HFF-Myc (cell line): ENCODE data around the gene GSTM5.

ENCODE experiments used
- DNase-seq: peaks from one replicate; pipeline ENCODE4 v3.0.0-alpha.2; 2011; ENCODE audit warnings: low read depth; ENCODE audit errors: extremely low read depth
- H3K4me3 ChIP-seq: replicated peaks from 2 replicates; pipeline ENCODE4 v1.5.1; 2011; ENCODE audit warnings: low read depth, mild to moderate bottlenecking, control low read depth, low read length
- CTCF ChIP-seq: IDR thresholded peaks from 2 replicates; pipeline ENCODE4 v1.5.1; 2012; ENCODE audit warnings: mild to moderate bottlenecking, low read depth, low read length, control low read depth; ENCODE audit errors: missing control alignments

The GSTM5 gene

GRCh38 chr1:109757936-109758786 is 46.1 kb downstream of the GSTM5 start:
- no peak for TF ChIP-seq CTCF
- H3K4me3 ChIP-seq = no peak overlapping the region
- DNase-seq = no peak

- no peak overlapping the region for H3K4me3 ChIP-seq
- TF ChIP-seq CTCF = no peak
- no peak for DNase-seq
Measured at GRCh38 chr1:109759513-109760334, 47.7 kb downstream of the GSTM5 start.

- no peak for TF ChIP-seq CTCF
- no peak overlapping the region for H3K4me3 ChIP-seq
- DNase-seq = no peak
Measured at GRCh38 chr1:109760581-109761226, 48.7 kb downstream of the GSTM5 start.

- H3K4me3 ChIP-seq = no peak overlapping the region
- TF ChIP-seq CTCF = no peak
- no peak for DNase-seq
Measured at GRCh38 chr1:109761227-109762038, 49.4 kb downstream of the GSTM5 start.

- H3K4me3 ChIP-seq = no peak overlapping the region
- no peak for DNase-seq
- TF ChIP-seq CTCF = no peak
Measured at GRCh38 chr1:109762039-109762585, 50.1 kb downstream of the GSTM5 start.
